Neural crest cell (in vitro differentiated cells): ENCODE data around the gene CENPE. TPM values are rescaled to one million over a fixed set of nuclear protein-coding genes. Genes with fewer than 3 reads are reported as not detected.

Source experiments
- DNase-seq: peaks from one replicate; pipeline ENCODE4 v3.0.0; 2021; ENCODE audit warnings: low read depth, mixed read lengths, low spot score
- H3K27ac Mint-ChIP-seq: one replicate; pipeline ENCODE4 v1.8.0; 2021; ENCODE audit warnings: mild to moderate bottlenecking, mixed read lengths; ENCODE audit not compliant: unreplicated experiment
- H3K27me3 Mint-ChIP-seq: 2 replicates; pipeline ENCODE4 v1.8.0; 2021; ENCODE audit warnings: low read depth, mild to moderate bottlenecking, mixed read lengths
- H3K36me3 Mint-ChIP-seq: 2 replicates; pipeline ENCODE4 v1.8.0; 2021; ENCODE audit warnings: low read depth, mild to moderate bottlenecking, mixed read lengths
- H3K4me1 Mint-ChIP-seq: 2 replicates; pipeline ENCODE4 v1.8.0; 2021; ENCODE audit warnings: mixed read lengths
- H3K4me3 Mint-ChIP-seq: one replicate; pipeline ENCODE4 v1.8.0; 2021; ENCODE audit warnings: mild to moderate bottlenecking, mixed read lengths
- H3K9me3 Mint-ChIP-seq: 2 replicates; pipeline ENCODE4 v1.8.0; 2021; ENCODE audit warnings: mixed read lengths
- CTCF ChIP-seq: fragments of 200-600 bp; sonication (generic); conservative IDR thresholded peaks from 2 replicates; pipeline ENCODE4 v1.5.0; 2021; ENCODE audit warnings: antibody characterized with exemption, mild to moderate bottlenecking
- total RNA-seq: library from RNA; stranded (reverse); gene quantifications from 2 replicates; pipeline ENCODE4 v1.2.1, GENCODE V29; 2021

Gene CENPE
- total RNA-seq, 1 donor from 2014 or later: 70.0 TPM

GRCh38 chr4:103060453-103061148, 137.5 kb downstream of the CENPE start:
- Mint-ChIP-seq H3K4me3 (no peak overlapping the region), H3K4me1 (no peaks in the 10 kb centered on the region), H3K27ac (no peak overlapping the region), H3K9me3 (no peaks in the 10 kb centered on the region), H3K36me3 (peaks cover 13% of the 10 kb centered on the region), H3K27me3 (no peaks in the 10 kb centered on the region)
- DNase-seq: no peak
- TF ChIP-seq CTCF: no peak

Other genes with a start within 250 kb of the CENPE start
- 1.7 and 2.0 TPM in 2 replicates for gene SLC9B1, start 178.6 kb downstream of the CENPE start, total RNA-seq
- gene SLC9B2, start 121.6 kb downstream of the CENPE start, total RNA-seq: 21.6 and 24.9 TPM in 2 replicates
- gene BDH2, start 98.5 kb downstream of the CENPE start, total RNA-seq: 70.7 and 72.3 TPM in 2 replicates